ENCODE measurements around the gene OR6N1.

OR6N1 gene

DNA sequence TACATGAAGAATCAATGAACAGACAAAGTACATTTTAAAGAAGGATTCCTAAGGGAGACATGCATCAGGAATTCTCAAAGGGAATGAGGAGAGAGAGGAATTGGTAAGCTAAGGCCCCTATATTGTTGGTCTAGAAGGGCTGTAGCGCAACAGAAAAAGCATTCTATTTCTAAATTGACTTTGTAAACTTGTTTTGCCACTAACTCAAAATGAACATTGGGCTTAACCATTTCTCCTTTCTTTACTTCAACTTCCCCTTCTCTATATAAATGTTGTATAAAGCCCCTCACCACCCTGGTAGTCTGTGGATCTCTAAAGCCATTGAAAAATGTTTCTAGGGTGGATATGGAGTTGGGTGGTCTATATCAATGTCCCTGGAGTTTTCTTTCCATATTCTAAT lies 29.4 kb upstream of the OR6N1 start:
- TF ChIP-seq, protein P1, sequence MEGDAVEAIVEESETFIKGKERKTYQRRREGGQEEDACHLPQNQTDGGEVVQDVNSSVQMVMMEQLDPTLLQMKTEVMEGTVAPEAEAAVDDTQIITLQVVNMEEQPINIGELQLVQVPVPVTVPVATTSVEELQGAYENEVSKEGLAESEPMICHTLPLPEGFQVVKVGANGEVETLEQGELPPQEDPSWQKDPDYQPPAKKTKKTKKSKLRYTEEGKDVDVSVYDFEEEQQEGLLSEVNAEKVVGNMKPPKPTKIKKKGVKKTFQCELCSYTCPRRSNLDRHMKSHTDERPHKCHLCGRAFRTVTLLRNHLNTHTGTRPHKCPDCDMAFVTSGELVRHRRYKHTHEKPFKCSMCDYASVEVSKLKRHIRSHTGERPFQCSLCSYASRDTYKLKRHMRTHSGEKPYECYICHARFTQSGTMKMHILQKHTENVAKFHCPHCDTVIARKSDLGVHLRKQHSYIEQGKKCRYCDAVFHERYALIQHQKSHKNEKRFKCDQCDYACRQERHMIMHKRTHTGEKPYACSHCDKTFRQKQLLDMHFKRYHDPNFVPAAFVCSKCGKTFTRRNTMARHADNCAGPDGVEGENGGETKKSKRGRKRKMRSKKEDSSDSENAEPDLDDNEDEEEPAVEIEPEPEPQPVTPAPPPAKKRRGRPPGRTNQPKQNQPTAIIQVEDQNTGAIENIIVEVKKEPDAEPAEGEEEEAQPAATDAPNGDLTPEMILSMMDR (conservative IDR thresholded peaks at IDR 0.05; ENCODE audit: control insufficient read depth, insufficient read depth, low read depth, low read length): no peak
- no peak overlapping the region for H3K4me3 ChIP-seq (ENCODE audit: control insufficient read depth, low read depth, low read length)
- no peak for DNase-seq (ENCODE audit: low read depth)

DNA sequence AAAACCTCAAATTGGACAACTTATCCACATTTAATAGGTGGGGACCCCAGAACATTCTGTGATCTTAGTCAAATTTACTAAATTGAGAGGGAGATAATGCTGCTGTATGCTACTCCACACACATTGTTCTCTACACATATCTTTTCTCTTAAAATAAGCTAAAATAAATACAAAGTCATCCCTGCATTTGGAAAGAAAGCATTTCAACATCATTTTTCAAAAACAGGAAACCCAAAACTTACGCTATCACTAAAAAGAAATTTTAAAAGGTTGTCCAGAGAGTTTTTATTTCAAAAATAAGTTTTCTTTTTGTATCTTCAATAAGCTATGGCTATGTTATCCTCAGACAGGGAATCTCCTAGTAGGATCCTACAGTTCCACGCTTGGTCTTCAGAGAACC lies 28.5 kb upstream of the OR6N1 start:
- no peak for DNase-seq (ENCODE audit: low read depth)
- TF ChIP-seq, protein P1 (conservative IDR thresholded peaks at IDR 0.05; ENCODE audit: control insufficient read depth, insufficient read depth, low read depth, low read length): no peak
- H3K4me3 ChIP-seq (ENCODE audit: control insufficient read depth, low read depth, low read length): no peak overlapping the region

DNA sequence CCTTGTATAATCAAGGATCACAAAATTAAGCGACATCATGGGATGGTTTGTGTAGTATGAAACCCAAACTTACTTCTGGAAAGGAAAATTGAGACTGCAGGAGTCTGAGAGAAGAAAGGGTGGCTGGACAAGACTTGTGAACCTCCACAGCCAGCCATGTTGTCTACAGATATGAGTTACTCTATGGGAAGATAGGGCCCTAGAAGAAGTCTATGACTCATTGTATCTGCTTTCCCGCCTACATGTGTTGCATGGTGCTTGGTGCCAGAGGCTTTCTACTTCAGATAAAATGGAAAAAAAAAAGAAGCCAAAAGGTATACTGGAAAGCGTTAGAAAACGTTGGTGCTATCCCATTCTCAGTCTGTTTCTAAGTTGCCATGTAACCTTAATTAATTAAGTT lies 27.7 kb upstream of the OR6N1 start:
- no peak overlapping the region for H3K4me3 ChIP-seq (ENCODE audit: control insufficient read depth, low read depth, low read length)
- TF ChIP-seq, protein P1 (conservative IDR thresholded peaks at IDR 0.05; ENCODE audit: control insufficient read depth, insufficient read depth, low read depth, low read length): no peak
- DNase-seq (ENCODE audit: low read depth): no peak

DNA sequence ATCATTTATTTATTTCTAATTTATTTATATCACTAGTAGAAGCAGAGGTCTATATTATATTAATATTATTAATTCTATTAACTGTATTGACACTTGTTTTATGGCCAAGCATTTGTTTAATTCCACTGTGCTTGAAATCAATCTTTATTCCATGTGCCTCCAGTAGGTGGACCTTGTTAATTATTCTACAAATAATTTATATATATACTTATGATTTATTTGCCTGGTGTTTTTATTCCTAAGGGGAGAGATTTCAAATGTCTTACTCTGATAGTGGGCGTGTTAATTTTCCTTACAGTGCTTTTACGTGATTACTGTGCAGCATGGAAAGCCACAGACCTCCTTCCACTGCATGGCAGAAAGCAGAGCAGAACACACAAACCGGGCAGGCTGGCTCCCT lies 26.5 kb upstream of the OR6N1 start:
- TF ChIP-seq, protein P1 (conservative IDR thresholded peaks at IDR 0.05; ENCODE audit: control insufficient read depth, insufficient read depth, low read depth, low read length): peak; percentile 6
- no peak overlapping the region for H3K4me3 ChIP-seq (ENCODE audit: control insufficient read depth, low read depth, low read length)
- DNase-seq (ENCODE audit: low read depth): no peak

DNA sequence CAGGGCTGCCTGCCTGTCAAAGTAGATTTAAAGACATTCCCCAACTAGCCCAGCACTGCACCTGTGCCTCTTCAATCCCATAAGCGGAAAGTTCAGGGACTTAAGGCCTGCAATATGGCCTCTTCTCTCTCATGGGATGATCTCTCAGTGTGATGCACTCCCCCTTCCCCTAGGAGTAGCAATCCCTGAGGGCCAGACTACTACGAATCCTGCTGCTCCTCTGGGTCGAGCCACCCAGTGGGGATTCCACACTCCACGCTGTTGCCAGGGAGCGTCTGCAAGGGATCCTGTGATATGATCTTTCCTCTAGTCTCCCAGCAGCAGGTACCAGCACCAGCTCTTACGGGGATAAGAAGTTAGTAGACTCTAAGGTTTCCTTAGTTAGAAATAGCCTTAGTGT lies 22.3 kb upstream of the OR6N1 start:
- no peak for DNase-seq (ENCODE audit: low read depth)
- TF ChIP-seq, protein P1 (conservative IDR thresholded peaks at IDR 0.05; ENCODE audit: control insufficient read depth, insufficient read depth, low read depth, low read length): no peak
- no peak overlapping the region for H3K4me3 ChIP-seq (ENCODE audit: control insufficient read depth, low read depth, low read length)

DNA sequence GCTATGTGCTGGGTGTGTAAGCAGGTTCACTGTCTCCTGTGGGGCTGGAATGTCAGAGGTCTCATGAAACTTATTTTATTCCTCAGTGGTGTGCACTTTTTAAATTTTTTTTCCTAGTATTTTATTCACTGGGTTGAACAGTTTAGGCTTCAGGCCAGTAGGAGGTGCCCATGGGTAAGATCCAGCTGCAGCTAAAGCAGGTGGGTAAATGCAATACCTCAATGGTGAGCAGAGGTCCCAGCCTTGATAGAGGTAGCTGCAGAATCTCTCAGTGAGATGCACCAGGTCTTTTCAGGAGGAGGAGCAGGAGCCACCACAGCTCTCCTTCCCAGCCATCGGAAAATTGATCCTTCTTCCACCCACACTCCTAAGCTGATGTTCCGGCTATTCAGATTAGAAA lies 21.6 kb upstream of the OR6N1 start:
- TF ChIP-seq, protein P1 (conservative IDR thresholded peaks at IDR 0.05; ENCODE audit: control insufficient read depth, insufficient read depth, low read depth, low read length): peak; percentile 10
- no peak for DNase-seq (ENCODE audit: low read depth)

DNA sequence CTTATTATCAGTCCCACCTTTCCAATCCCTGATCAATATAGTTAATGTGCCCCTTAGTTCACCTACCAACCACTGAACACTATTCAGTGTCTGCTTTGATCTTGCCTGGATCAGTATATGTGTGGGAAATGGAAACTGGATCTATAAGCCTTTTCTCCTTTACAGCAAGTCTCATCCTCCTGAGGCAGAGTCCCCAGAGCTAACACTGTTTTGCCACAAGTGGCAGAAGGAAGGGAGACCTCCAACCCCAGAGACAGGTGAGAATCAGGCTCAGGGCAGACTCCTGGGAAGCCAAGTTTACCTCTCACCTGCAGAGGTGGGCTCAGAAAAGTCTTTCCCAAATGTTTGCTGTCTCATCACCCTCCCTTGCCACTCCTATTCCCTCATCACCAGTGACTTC lies 9.1 kb upstream of the OR6N1 start, which contains the start of gene OR6N2:
TSS of gene OR6N2 (minus strand) at position 101 of the 400 bp plus-strand sequence. CDS start 3,569 bp downstream, outside the sequence.
- TF ChIP-seq, protein P1 (conservative IDR thresholded peaks at IDR 0.05; ENCODE audit: control insufficient read depth, insufficient read depth, low read depth, low read length): no peak

More for the DNA sequence above, 21.6 kb upstream of the OR6N1 start:
- H3K4me3 ChIP-seq (ENCODE audit: control insufficient read depth, low read depth, low read length): no peak overlapping the region

More for the DNA sequence above, 9.1 kb upstream of the OR6N1 start, which contains the start of gene OR6N2:
- no peak within 1 kb of the TSS for H3K4me3 ChIP-seq (ENCODE audit: control insufficient read depth, low read depth, low read length)
- no peak for DNase-seq (ENCODE audit: low read depth)

Measured in fibroblast of mammary gland (primary cell).